GM23338 (cell line): ENCODE results near the gene FAM241A.

ENCODE experiments used
- CREB1 ChIP-seq: fragments of 250-450 bp; sonication (Bioruptor Pico); IDR thresholded peaks from 2 replicates; pipeline ENCODE4 v1.5.0; 2020; ENCODE audit warnings: low read depth, mild to moderate bottlenecking, moderate library complexity
- EZH2 ChIP-seq: fragments of 200-600 bp; sonication (generic); IDR thresholded peaks from one replicate; pipeline ENCODE4 v1.8.0; 2017; ENCODE audit warnings: antibody characterized with exemption, mild to moderate bottlenecking, low read depth; ENCODE audit not compliant: unreplicated experiment
- POLR2AphosphoS5 ChIP-seq: IDR thresholded peaks from 2 replicates; pipeline ENCODE4 v1.6.1; 2016; ENCODE audit warnings: antibody characterized with exemption, low read depth
- STAT1 ChIP-seq: IDR thresholded peaks from one replicate; pipeline ENCODE4 v1.6.1; 2016; ENCODE audit warnings: antibody characterized with exemption; ENCODE audit not compliant: unreplicated experiment
- ZNF331 ChIP-seq: fragments of 250-450 bp; sonication (Bioruptor Pico); IDR thresholded peaks from 2 replicates; pipeline ENCODE4 v1.5.0; 2020; ENCODE audit warnings: low read depth, mild to moderate bottlenecking, moderate library complexity
- TF ChIP-seq, protein P1 (sequence below), 2 experiments: fragments of 200-600 bp in 1 of 2; sonication (generic) in 1 of 2; conservative IDR thresholded peaks; 2 replicates each; pipeline versions ENCODE4 v1.5.1 to v1.6.1; 2016 to 2017; ENCODE audit warnings: antibody characterized with exemption in 2 of 2, low read depth in 2 of 2, mild to moderate bottlenecking in 2 of 2, moderate library complexity in 1 of 2
- TF ChIP-seq, protein P2 (sequence below): IDR thresholded peaks from one replicate; pipeline ENCODE4 v1.6.1; 2018; ENCODE audit warnings: antibody characterized with exemption; ENCODE audit not compliant: unreplicated experiment
- TF ChIP-seq, protein P3 (sequence below): fragments of 250-450 bp; sonication (Bioruptor Pico); IDR thresholded peaks from 2 replicates; pipeline ENCODE4 v1.5.0; 2020; ENCODE audit warnings: mild to moderate bottlenecking, moderate library complexity

DNA sequence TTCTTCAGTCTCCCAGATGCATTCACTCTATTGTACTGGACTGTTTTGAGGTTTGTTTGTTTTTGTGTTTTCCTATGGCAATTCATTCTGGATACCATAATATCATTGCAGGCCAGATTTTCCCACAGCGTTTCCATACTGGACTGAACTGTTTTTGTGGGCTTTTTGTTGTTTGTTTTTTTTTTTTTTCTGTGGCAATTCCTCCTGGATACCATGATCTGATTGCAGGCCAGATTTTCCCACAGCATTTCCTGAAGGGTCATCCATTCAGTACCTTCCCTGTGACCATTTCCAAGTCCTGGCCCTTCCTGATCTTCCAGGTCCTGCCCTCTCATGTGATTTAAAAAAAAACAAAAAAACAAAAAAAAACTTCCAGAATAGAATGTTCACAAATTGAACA lies 33.9 kb upstream of the FAM241A start:
- TF ChIP-seq POLR2AphosphoS5 (no peak), EZH2 (no peak), CREB1 (no peak), STAT1 (no peak), ZNF331 (CRISPR knock-in tag) (no peak)
- TF ChIP-seq, protein P1, sequence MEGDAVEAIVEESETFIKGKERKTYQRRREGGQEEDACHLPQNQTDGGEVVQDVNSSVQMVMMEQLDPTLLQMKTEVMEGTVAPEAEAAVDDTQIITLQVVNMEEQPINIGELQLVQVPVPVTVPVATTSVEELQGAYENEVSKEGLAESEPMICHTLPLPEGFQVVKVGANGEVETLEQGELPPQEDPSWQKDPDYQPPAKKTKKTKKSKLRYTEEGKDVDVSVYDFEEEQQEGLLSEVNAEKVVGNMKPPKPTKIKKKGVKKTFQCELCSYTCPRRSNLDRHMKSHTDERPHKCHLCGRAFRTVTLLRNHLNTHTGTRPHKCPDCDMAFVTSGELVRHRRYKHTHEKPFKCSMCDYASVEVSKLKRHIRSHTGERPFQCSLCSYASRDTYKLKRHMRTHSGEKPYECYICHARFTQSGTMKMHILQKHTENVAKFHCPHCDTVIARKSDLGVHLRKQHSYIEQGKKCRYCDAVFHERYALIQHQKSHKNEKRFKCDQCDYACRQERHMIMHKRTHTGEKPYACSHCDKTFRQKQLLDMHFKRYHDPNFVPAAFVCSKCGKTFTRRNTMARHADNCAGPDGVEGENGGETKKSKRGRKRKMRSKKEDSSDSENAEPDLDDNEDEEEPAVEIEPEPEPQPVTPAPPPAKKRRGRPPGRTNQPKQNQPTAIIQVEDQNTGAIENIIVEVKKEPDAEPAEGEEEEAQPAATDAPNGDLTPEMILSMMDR (conservative IDR thresholded peaks at IDR 0.05; ENCODE audit: low read depth in 2 of 2): no peak
- TF ChIP-seq, protein P2, sequence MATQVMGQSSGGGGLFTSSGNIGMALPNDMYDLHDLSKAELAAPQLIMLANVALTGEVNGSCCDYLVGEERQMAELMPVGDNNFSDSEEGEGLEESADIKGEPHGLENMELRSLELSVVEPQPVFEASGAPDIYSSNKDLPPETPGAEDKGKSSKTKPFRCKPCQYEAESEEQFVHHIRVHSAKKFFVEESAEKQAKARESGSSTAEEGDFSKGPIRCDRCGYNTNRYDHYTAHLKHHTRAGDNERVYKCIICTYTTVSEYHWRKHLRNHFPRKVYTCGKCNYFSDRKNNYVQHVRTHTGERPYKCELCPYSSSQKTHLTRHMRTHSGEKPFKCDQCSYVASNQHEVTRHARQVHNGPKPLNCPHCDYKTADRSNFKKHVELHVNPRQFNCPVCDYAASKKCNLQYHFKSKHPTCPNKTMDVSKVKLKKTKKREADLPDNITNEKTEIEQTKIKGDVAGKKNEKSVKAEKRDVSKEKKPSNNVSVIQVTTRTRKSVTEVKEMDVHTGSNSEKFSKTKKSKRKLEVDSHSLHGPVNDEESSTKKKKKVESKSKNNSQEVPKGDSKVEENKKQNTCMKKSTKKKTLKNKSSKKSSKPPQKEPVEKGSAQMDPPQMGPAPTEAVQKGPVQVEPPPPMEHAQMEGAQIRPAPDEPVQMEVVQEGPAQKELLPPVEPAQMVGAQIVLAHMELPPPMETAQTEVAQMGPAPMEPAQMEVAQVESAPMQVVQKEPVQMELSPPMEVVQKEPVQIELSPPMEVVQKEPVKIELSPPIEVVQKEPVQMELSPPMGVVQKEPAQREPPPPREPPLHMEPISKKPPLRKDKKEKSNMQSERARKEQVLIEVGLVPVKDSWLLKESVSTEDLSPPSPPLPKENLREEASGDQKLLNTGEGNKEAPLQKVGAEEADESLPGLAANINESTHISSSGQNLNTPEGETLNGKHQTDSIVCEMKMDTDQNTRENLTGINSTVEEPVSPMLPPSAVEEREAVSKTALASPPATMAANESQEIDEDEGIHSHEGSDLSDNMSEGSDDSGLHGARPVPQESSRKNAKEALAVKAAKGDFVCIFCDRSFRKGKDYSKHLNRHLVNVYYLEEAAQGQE: no peak
- TF ChIP-seq, protein P3, sequence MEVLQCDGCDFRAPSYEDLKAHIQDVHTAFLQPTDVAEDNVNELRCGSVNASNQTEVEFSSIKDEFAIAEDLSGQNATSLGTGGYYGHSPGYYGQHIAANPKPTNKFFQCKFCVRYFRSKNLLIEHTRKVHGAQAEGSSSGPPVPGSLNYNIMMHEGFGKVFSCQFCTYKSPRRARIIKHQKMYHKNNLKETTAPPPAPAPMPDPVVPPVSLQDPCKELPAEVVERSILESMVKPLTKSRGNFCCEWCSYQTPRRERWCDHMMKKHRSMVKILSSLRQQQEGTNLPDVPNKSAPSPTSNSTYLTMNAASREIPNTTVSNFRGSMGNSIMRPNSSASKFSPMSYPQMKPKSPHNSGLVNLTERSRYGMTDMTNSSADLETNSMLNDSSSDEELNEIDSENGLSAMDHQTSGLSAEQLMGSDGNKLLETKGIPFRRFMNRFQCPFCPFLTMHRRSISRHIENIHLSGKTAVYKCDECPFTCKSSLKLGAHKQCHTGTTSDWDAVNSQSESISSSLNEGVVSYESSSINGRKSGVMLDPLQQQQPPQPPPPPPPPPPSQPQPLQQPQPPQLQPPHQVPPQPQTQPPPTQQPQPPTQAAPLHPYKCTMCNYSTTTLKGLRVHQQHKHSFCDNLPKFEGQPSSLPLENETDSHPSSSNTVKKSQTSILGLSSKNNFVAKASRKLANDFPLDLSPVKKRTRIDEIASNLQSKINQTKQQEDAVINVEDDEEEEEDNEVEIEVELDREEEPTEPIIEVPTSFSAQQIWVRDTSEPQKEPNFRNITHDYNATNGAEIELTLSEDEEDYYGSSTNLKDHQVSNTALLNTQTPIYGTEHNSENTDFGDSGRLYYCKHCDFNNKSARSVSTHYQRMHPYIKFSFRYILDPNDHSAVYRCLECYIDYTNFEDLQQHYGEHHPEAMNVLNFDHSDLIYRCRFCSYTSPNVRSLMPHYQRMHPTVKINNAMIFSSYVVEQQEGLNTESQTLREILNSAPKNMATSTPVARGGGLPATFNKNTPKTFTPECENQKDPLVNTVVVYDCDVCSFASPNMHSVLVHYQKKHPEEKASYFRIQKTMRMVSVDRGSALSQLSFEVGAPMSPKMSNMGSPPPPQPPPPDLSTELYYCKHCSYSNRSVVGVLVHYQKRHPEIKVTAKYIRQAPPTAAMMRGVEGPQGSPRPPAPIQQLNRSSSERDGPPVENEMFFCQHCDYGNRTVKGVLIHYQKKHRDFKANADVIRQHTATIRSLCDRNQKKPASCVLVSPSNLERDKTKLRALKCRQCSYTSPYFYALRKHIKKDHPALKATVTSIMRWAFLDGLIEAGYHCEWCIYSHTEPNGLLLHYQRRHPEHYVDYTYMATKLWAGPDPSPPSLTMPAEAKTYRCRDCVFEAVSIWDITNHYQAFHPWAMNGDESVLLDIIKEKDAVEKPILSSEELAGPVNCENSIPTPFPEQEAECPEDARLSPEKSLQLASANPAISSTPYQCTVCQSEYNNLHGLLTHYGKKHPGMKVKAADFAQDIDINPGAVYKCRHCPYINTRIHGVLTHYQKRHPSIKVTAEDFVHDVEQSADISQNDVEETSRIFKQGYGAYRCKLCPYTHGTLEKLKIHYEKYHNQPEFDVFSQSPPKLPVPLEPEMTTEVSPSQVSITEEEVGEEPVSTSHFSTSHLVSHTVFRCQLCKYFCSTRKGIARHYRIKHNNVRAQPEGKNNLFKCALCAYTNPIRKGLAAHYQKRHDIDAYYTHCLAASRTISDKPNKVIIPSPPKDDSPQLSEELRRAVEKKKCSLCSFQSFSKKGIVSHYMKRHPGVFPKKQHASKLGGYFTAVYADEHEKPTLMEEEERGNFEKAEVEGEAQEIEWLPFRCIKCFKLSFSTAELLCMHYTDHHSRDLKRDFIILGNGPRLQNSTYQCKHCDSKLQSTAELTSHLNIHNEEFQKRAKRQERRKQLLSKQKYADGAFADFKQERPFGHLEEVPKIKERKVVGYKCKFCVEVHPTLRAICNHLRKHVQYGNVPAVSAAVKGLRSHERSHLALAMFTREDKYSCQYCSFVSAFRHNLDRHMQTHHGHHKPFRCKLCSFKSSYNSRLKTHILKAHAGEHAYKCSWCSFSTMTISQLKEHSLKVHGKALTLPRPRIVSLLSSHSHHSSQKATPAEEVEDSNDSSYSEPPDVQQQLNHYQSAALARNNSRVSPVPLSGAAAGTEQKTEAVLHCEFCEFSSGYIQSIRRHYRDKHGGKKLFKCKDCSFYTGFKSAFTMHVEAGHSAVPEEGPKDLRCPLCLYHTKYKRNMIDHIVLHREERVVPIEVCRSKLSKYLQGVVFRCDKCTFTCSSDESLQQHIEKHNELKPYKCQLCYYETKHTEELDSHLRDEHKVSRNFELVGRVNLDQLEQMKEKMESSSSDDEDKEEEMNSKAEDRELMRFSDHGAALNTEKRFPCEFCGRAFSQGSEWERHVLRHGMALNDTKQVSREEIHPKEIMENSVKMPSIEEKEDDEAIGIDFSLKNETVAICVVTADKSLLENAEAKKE (CRISPR knock-in tag): no peak
